HG02623 (cell line): ENCODE results near the gene LAMA2.
"Not testable (repeated sequence)": the region's sequence is repeated elsewhere in the genome, so short reads cannot be mapped to it uniquely, and the experiment has no call there.

ENCODE experiments used
- ATAC-seq: cut with Tn5 transposase; IDR thresholded peaks from one replicate; pipeline ENCODE4 v1.9.1; 2021; ENCODE audit warnings: moderate library complexity; ENCODE audit not compliant: unreplicated experiment

Gene LAMA2

GRCh38 chr6:128997880-128998279 is 114.9 kb downstream of the LAMA2 start:
- no peak for ATAC-seq

GRCh38 chr6:129006724-129007514 is 124.0 kb downstream of the LAMA2 start:
- no peak for ATAC-seq

- ATAC-seq: no peak
These were observed 124.9 kb downstream of the LAMA2 start for GRCh38 chr6:129007701-129008373.

GRCh38 chr6:129008591-129008990 is 125.7 kb downstream of the LAMA2 start:
- no peak for ATAC-seq

GRCh38 chr6:129009851-129010250 is 126.9 kb downstream of the LAMA2 start:
- ATAC-seq: no peak

GRCh38 chr6:129014302-129014701 is 131.4 kb downstream of the LAMA2 start:
- ATAC-seq: no peak

GRCh38 chr6:129015721-129016120 is 132.8 kb downstream of the LAMA2 start:
- no peak for ATAC-seq

GRCh38 chr6:129016844-129017243 is 133.9 kb downstream of the LAMA2 start:
- no peak for ATAC-seq

- no peak for ATAC-seq
These were observed 139.1 kb downstream of the LAMA2 start for GRCh38 chr6:129022011-129022553.

GRCh38 chr6:129026601-129027000 is 143.7 kb downstream of the LAMA2 start:
- no peak for ATAC-seq

- ATAC-seq: no peak
These were observed 146.8 kb downstream of the LAMA2 start for GRCh38 chr6:129029778-129030177.

GRCh38 chr6:129030215-129030614 is 147.3 kb downstream of the LAMA2 start:
- ATAC-seq: no peak

- ATAC-seq: no peak
These were observed 148.2 kb downstream of the LAMA2 start for GRCh38 chr6:129031051-129031599.

- no peak for ATAC-seq
These were observed 149.7 kb downstream of the LAMA2 start for GRCh38 chr6:129032602-129033001.

GRCh38 chr6:129033180-129033579 is 150.2 kb downstream of the LAMA2 start:
- no peak for ATAC-seq

- ATAC-seq: no peak
These were observed 150.6 kb downstream of the LAMA2 start for GRCh38 chr6:129033581-129033980.

- no peak for ATAC-seq
These were observed 158.6 kb downstream of the LAMA2 start for GRCh38 chr6:129041563-129041962.

- ATAC-seq: no peak
These were observed 163.6 kb downstream of the LAMA2 start for GRCh38 chr6:129046526-129046925.

GRCh38 chr6:129047834-129048233 is 164.9 kb downstream of the LAMA2 start:
- no peak for ATAC-seq

GRCh38 chr6:129050086-129050485 is 167.1 kb downstream of the LAMA2 start:
- no peak for ATAC-seq

GRCh38 chr6:129053143-129053542 is 170.2 kb downstream of the LAMA2 start:
- ATAC-seq: not testable (repeated sequence)

GRCh38 chr6:129055796-129056195 is 172.9 kb downstream of the LAMA2 start:
- no peak for ATAC-seq
